B cell (primary cell): ENCODE measurements around the gene GRID1. TPM values are rescaled to one million over a fixed set of nuclear protein-coding genes. Genes with fewer than 3 reads are reported as not detected.

Experiments
- ATAC-seq: fragments of 200-7000 bp; cut with Tn5 transposase; one replicate; pipeline ENCODE4 v1.10.0; 2021; ENCODE audit warnings: low read depth, mild to moderate bottlenecking, moderate number of reproducible peaks, moderate library complexity
- CTCF ChIA-PET: fragments of 350-600 bp; sonication (Branson Sonifier 250); formaldehyde crosslinking; loops from one replicate; lab custom pipeline; 2021; ENCODE audit warnings: antibody characterized with exemption, inconsistent platforms; lab: Charles Lee
- POLR2A ChIA-PET: fragments of 350-600 bp; sonication (Branson Sonifier 250); formaldehyde crosslinking; loops from one replicate; lab custom pipeline; 2021; ENCODE audit warnings: antibody characterized with exemption; lab: Charles Lee
- DNase-seq: peaks from one replicate; pipeline ENCODE4 v3.0.0; 2013
- H2AFZ ChIP-seq: 2 replicates; pipeline ENCODE4 v1.6.1; 2012; ENCODE audit warnings: mild to moderate bottlenecking, low read depth, low read length; ENCODE audit not compliant: insufficient read depth, poor library complexity, severe bottlenecking
- H3K27ac ChIP-seq, 2 donors: 1 replicate in 1 of 2; 2 replicates in 1 of 2; pipeline ENCODE4 v1.5.1; 2012 to 2013; ENCODE audit warnings: low read length in 2 of 2, mild to moderate bottlenecking in 2 of 2, moderate library complexity in 1 of 2
- H3K27me3 ChIP-seq, 4 experiments: fragments of 200-600 bp in 1 of 4; sonication (generic) in 1 of 4; replicated peaks in 1 of 4; 1 replicate in 2 of 4; 2 replicates in 2 of 4; pipeline versions ENCODE4 v1.6.1 to v1.7.0; 2013 to 2016; ENCODE audit warnings: low read length in 3 of 4, mild to moderate bottlenecking in 2 of 4, mixed read lengths in 1 of 4, moderate library complexity in 1 of 4; ENCODE audit not compliant: insufficient read depth in 4 of 4, control insufficient read depth in 3 of 4; ENCODE audit errors: control extremely low read depth in 1 of 4
- H3K36me3 ChIP-seq, 2 experiments: replicated peaks in 1 of 2; 1 replicate in 1 of 2; 2 replicates in 1 of 2; pipeline versions ENCODE4 v1.6.1 to v1.7.1; 2013; ENCODE audit warnings: low read length in 1 of 2; ENCODE audit not compliant: insufficient read depth in 2 of 2, control insufficient read depth in 1 of 2; ENCODE audit errors: control extremely low read depth in 1 of 2, extremely low read depth in 1 of 2
- H3K4me1 ChIP-seq, 2 donors: fragments of 200-600 bp in 1 of 2; sonication (generic) in 1 of 2; 1 replicate in 1 of 2; 2 replicates in 1 of 2; pipeline versions ENCODE4 v1.5.1 to v1.6.1; 2013 to 2017; ENCODE audit warnings: low read length in 2 of 2; ENCODE audit not compliant: control insufficient read depth in 2 of 2, insufficient read depth in 2 of 2
- H3K4me2 ChIP-seq: replicated peaks from 2 replicates; pipeline ENCODE3; 2012; ENCODE audit warnings: mild to moderate bottlenecking, low read depth, low read length; ENCODE audit not compliant: poor library complexity, severe bottlenecking
- H3K4me3 ChIP-seq, 5 experiments: fragments of 200-600 bp in 1 of 5; sonication (generic) in 1 of 5; 1 replicate in 3 of 5; 2 replicates in 2 of 5; pipeline versions ENCODE4 v1.5.1 to v1.7.0; 2011 to 2016; ENCODE audit warnings: low read length in 4 of 5, mild to moderate bottlenecking in 4 of 5, low read depth in 2 of 5, control low read depth in 1 of 5, moderate library complexity in 1 of 5; ENCODE audit not compliant: insufficient read depth in 1 of 5; ENCODE audit errors: control extremely low read depth in 1 of 5, extremely low read depth in 1 of 5
- H3K79me2 ChIP-seq: fragments of 200-600 bp; sonication (generic); one replicate; pipeline ENCODE4 v1.6.0; 2016; ENCODE audit warnings: low read length; ENCODE audit not compliant: control insufficient read depth, insufficient read depth
- H3K9ac ChIP-seq: fragments of 200-600 bp; sonication (generic); 2 replicates; pipeline ENCODE4 v1.6.1; 2017; ENCODE audit warnings: mild to moderate bottlenecking, low read length, moderate library complexity
- H3K9me3 ChIP-seq, 3 donors: one replicate each; pipeline versions ENCODE4 v1.6.1 to v1.7.1; 2013; ENCODE audit warnings: low read length in 2 of 3; ENCODE audit not compliant: control insufficient read depth in 2 of 3, insufficient read depth in 1 of 3; ENCODE audit errors: control extremely low read depth in 1 of 3
- H4K20me1 ChIP-seq: 2 replicates; pipeline ENCODE4 v1.6.0; 2012; ENCODE audit warnings: mild to moderate bottlenecking, low read length; ENCODE audit not compliant: insufficient read depth, control insufficient read depth, poor library complexity, severe bottlenecking
- H3K27ac Mint-ChIP-seq: one replicate; pipeline ENCODE4 v1.8.0; 2021; ENCODE audit warnings: mixed read lengths
- H3K27me3 Mint-ChIP-seq: one replicate; pipeline ENCODE4 v1.8.0; 2021; ENCODE audit warnings: mixed read lengths
- H3K4me1 Mint-ChIP-seq: one replicate; pipeline ENCODE4 v1.8.0; 2021; ENCODE audit warnings: mixed read lengths
- H3K4me3 Mint-ChIP-seq: one replicate; pipeline ENCODE4 v1.8.0; 2021; ENCODE audit warnings: mixed read lengths
- H3K9me3 Mint-ChIP-seq: one replicate; pipeline ENCODE4 v1.8.0; 2022; ENCODE audit warnings: mixed read lengths; ENCODE audit not compliant: insufficient read depth
- EZH2 ChIP-seq: IDR thresholded peaks from 2 replicates; pipeline ENCODE4 v1.6.1; 2012; ENCODE audit warnings: borderline replicate concordance, low read depth, mild to moderate bottlenecking, moderate library complexity, low read length; ENCODE audit not compliant: insufficient read depth, poor library complexity, severe bottlenecking
- WGBS: methylation state at CpG from one replicate; pipeline ENCODE4 v1.1.5; 2013; ENCODE audit warnings: missing lambda C conversion rate; ENCODE audit not compliant: insufficient coverage; 5-methylcytosine and 5-hydroxymethylcytosine counted together
- intact Hi-C: fragments of 100-400 bp; cut with micrococcal nuclease; formaldehyde crosslinking; loops from one replicate; pipeline ENCODE4 v1.10.0; 2022
- polyA plus RNA-seq: library from polyadenylated mRNA; depleted of rRNA; stranded (reverse); fragments of >200 nt; gene quantifications from 2 replicates; pipeline ENCODE4 v1.2.3, GENCODE V29; 2012
- total RNA-seq, 2 donors: library from RNA; stranded (reverse); fragments of 120-200 nt in 1 of 2; gene quantifications; 1 replicate in 1 of 2; 2 replicates in 1 of 2; pipeline versions ENCODE4 v1.2.3 to v1.2.4, GENCODE V29; 2013 to 2022
- TF ChIP-seq, protein P1 (sequence below): fragments of 200-600 bp; IDR thresholded peaks from one replicate; pipeline ENCODE4 v1.8.0; 2022; ENCODE audit warnings: antibody characterized with exemption, mild to moderate bottlenecking

The GRID1 gene
- total and polyA plus RNA-seq, 2 donors (not counting 1 experiment from before 2014, with no cell fraction given) = not detected

DNA sequence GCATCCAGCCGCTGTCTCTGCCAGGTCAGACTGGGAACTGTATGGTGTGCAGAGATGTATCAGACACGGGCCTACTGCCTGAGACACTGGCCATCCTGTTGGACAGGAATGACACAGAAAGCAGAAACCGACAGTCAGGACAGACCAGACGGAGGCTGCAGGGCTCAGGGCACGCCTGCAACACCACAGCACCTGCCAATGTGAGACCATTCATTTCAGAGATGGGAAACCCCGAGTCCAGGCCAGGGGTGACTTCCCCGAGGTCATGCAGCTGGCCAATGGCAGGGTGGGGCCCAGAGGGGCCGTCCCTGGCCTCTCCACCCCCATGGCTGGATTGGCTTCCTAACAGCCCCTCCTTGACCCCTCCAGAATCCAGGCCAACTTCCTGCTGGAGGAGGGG, 34.7 kb downstream of the GRID1 start:
- no peaks in the 10 kb centered on the region for H3K36me3 ChIP-seq
- 67% methylated on average over 8 of the region's 8 CpGs for WGBS
- intact Hi-C loops = no loop called here
- no peaks in the 10 kb centered on the region for H3K4me1 ChIP-seq
- H3K4me3 ChIP-seq = no peak overlapping the region
- no peak overlapping the region for H2AFZ ChIP-seq
- H3K4me2 ChIP-seq = no peak overlapping the region
- Mint-ChIP-seq H3K9me3 (no peaks in the 10 kb centered on the region), H3K4me3 (no peak overlapping the region), H3K27ac (no peak overlapping the region), H3K27me3 (peaks cover 12% of the 10 kb centered on the region), H3K4me1 (no peaks in the 10 kb centered on the region)
- ChIA-PET POLR2A (no interaction called here), CTCF (no interaction called here)
- peaks cover 0 to 6% (median 0%) of the 10 kb centered on the region in 4 experiments for H3K27me3 ChIP-seq
- no peaks in the 10 kb centered on the region for H3K79me2 ChIP-seq
- H4K20me1 ChIP-seq = no peaks in the 10 kb centered on the region
- no peaks in the 10 kb centered on the region for H3K9me3 ChIP-seq
- DNase-seq (no peak), ATAC-seq (no peak)
- H3K27ac ChIP-seq = no peak overlapping the region
- TF ChIP-seq, protein P1, sequence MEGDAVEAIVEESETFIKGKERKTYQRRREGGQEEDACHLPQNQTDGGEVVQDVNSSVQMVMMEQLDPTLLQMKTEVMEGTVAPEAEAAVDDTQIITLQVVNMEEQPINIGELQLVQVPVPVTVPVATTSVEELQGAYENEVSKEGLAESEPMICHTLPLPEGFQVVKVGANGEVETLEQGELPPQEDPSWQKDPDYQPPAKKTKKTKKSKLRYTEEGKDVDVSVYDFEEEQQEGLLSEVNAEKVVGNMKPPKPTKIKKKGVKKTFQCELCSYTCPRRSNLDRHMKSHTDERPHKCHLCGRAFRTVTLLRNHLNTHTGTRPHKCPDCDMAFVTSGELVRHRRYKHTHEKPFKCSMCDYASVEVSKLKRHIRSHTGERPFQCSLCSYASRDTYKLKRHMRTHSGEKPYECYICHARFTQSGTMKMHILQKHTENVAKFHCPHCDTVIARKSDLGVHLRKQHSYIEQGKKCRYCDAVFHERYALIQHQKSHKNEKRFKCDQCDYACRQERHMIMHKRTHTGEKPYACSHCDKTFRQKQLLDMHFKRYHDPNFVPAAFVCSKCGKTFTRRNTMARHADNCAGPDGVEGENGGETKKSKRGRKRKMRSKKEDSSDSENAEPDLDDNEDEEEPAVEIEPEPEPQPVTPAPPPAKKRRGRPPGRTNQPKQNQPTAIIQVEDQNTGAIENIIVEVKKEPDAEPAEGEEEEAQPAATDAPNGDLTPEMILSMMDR = no peak
- TF ChIP-seq EZH2 = no peak
- H3K9ac ChIP-seq = no peak overlapping the region

DNA sequence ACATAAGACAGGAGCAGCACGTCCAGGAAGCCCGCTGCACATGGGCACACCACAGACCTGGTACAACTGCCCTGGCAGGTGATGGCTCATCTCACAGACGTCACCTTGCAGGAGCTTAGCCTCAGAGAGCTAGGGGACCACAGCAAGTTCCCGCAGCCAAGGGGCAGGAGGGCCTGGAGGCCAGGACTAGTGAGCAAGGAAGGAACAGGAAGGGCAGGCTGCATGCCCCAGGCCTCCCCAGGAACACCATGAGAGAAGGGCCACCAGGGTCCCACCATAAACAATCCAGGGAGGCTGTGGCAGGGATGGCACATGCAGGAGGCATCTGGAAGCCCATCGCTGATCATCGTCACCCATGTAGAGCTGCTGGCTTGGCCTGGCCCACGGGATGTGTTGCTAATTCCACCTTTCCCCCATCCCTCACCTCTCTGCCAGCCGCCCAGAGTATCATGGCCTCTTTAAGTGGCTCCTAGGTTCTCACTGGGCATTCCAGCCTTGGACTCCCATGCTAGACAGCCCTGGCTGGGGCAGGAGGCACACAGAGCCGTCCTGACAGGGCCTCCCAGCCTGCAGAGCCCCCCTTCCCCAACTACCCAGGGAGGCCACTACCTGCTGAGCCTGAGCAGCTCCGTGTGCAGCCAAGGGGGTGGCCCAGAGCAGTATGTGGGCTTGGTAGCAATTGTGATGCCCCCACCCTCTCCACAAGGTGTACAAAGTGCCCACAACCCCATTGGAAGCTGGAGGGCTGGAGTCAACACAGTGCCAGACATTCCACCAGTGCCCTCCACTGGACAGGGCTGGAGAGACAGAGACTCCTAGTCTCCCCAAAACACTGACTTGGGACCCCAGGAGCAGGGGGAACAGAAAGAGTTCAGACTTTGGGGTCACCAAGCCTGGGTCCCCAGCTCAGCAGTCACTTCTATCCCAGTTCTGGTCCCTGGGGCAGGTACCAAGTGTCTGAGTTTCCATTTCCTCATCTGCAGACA, 35.5 kb downstream of the GRID1 start:
- H3K27me3 ChIP-seq = peaks cover 0 to 6% (median 0%) of the 10 kb centered on the region in 4 experiments
- no peaks in the 10 kb centered on the region for H3K36me3 ChIP-seq
- no peaks in the 10 kb centered on the region for H3K9me3 ChIP-seq
- Mint-ChIP-seq H3K27me3 (peaks cover 12% of the 10 kb centered on the region), H3K27ac (no peak overlapping the region), H3K9me3 (no peaks in the 10 kb centered on the region), H3K4me1 (no peaks in the 10 kb centered on the region), H3K4me3 (no peak overlapping the region)
- no peaks in the 10 kb centered on the region for H3K79me2 ChIP-seq
- ChIA-PET CTCF (no interaction called here), POLR2A (no interaction called here)
- intact Hi-C loops = no loop called here
- no peak for ATAC-seq
- no peak overlapping the region for H2AFZ ChIP-seq
- H3K4me1 ChIP-seq = no peaks in the 10 kb centered on the region
- H3K27ac ChIP-seq = no peak overlapping the region
- DNase-seq = no peak
- H3K4me3 ChIP-seq = no peak overlapping the region
- H3K9ac ChIP-seq = no peak overlapping the region
- 91% methylated on average over 9 of the region's 10 CpGs for WGBS
- no peaks in the 10 kb centered on the region for H4K20me1 ChIP-seq
- H3K4me2 ChIP-seq = no peak overlapping the region
- no peak for TF ChIP-seq EZH2
- TF ChIP-seq, protein P1 = no peak
